HCT116 (cell line): ENCODE results near the gene NELL1. TPM values are rescaled to one million over a fixed set of nuclear protein-coding genes. Genes with fewer than 3 reads are reported as not detected.

Experiments
- ATAC-seq: fragments of 200-7000 bp; cut with Tn5 transposase; 2 replicates; pipeline ENCODE4 v1.9.1; 2020; ENCODE audit warnings: mild to moderate bottlenecking, moderate library complexity
- BruUV-seq: library from RNA; stranded (reverse); fragments of 400-500 nt; replicated peaks from 2 replicates; lab custom pipeline; 2021; lab: Mats Ljungman, UMichigan
- CTCF ChIA-PET: fragments of 300-600 bp; sonication (Branson Sonifier 250); formaldehyde crosslinking; loops from one replicate; lab custom pipeline; 2021; ENCODE audit warnings: antibody characterized with exemption; lab: Charles Lee
- POLR2A ChIA-PET: fragments of 300-600, 350-600 bp; sonication (Branson Sonifier 250); formaldehyde crosslinking; loops from one replicate; lab custom pipeline; 2021; ENCODE audit warnings: antibody characterized with exemption; lab: Charles Lee
- RAD21 ChIA-PET, 2 experiments: fragments of 300-600 bp; sonication (Branson Sonifier 250); formaldehyde crosslinking; loops; one replicate each; lab custom pipeline; 2023; ENCODE audit warnings: low total read pairs in 2 of 2; ENCODE audit not compliant: uncharacterized antibody in 2 of 2, unreplicated experiment in 2 of 2, low non-redundant PET in 1 of 2; lab: Charles Lee
- DNase-seq: peaks from one replicate; pipeline ENCODE4 v3.0.0-alpha.2; 2010; ENCODE audit warnings: low read depth, low spot score
- H2AFZ ChIP-seq: fragments of 200-600 bp; shearing (Covaris generic), sonication (generic); 2 replicates; pipeline ENCODE4 v1.6.1; 2017; ENCODE audit warnings: low read depth, mixed run types, mixed read lengths, antibody characterized with exemption, low read length; ENCODE audit not compliant: poor library complexity, severe bottlenecking
- H3K27ac ChIP-seq: 2 replicates; pipeline ENCODE4 v1.5.1; 2012; ENCODE audit warnings: low read depth, low read length
- H3K27me3 ChIP-seq: fragments of 200-600 bp; sonication (generic); 2 replicates; pipeline ENCODE4 v1.6.1; 2016; ENCODE audit warnings: mixed run types, low read length, mixed read lengths; ENCODE audit not compliant: insufficient read depth
- H3K36me3 ChIP-seq, 2 experiments: fragments of 200-500 bp in 1 of 2; fragments of 200-600 bp in 1 of 2; sonication (Bioruptor generic) in 1 of 2; sonication (generic) in 1 of 2; 2 replicates each; pipeline versions ENCODE4 v1.5.1 to v1.6.1; 2014 to 2016; ENCODE audit warnings: low read length in 2 of 2, inconsistent platforms in 1 of 2, mixed read lengths in 1 of 2, mixed run types in 1 of 2; ENCODE audit not compliant: insufficient read depth in 2 of 2, control insufficient read depth in 1 of 2
- H3K4me1 ChIP-seq, 2 experiments: fragments of 200-600 bp in 1 of 2; sonication (generic) in 1 of 2; 2 replicates each; pipeline versions ENCODE4 v1.5.1 to v1.6.1; 2012 to 2017; ENCODE audit warnings: low read length in 2 of 2, inconsistent platforms in 1 of 2, mild to moderate bottlenecking in 1 of 2, mixed read lengths in 1 of 2, mixed run types in 1 of 2, moderate library complexity in 1 of 2; ENCODE audit not compliant: insufficient read depth in 2 of 2, control insufficient read depth in 1 of 2
- H3K4me2 ChIP-seq: fragments of 200-600 bp; sonication (generic); 2 replicates; pipeline ENCODE4 v1.6.1; 2017; ENCODE audit warnings: mixed run types, low read length, mixed read lengths
- H3K4me3 ChIP-seq, 2 experiments: fragments of 200-600 bp in 1 of 2; sonication (generic) in 1 of 2; replicated peaks in 1 of 2; 2 replicates each; pipeline ENCODE4 v1.5.1; 2011 to 2016; ENCODE audit warnings: low read length in 2 of 2, control low read depth in 1 of 2, low read depth in 1 of 2, mild to moderate bottlenecking in 1 of 2, mixed read lengths in 1 of 2, mixed run types in 1 of 2
- H3K79me2 ChIP-seq: fragments of 200-600 bp; sonication (generic); 2 replicates; pipeline ENCODE4 v1.6.1; 2017; ENCODE audit warnings: mild to moderate bottlenecking, mixed run types, low read length, moderate library complexity, mixed read lengths; ENCODE audit not compliant: insufficient read depth
- H3K9ac ChIP-seq: fragments of 200-600 bp; sonication (generic); 2 replicates; pipeline ENCODE4 v1.6.1; 2016; ENCODE audit warnings: low read length, mixed read lengths
- H3K9me2 ChIP-seq: fragments of 200-600 bp; sonication (generic), shearing (Covaris generic); 2 replicates; pipeline ENCODE4 v1.6.1; 2017; ENCODE audit warnings: mixed run types, mild to moderate bottlenecking, moderate library complexity; ENCODE audit not compliant: insufficient read depth
- H3K9me3 ChIP-seq, 2 experiments: fragments of 200-500 bp in 1 of 2; fragments of 200-600 bp in 1 of 2; sonication (Bioruptor generic) in 1 of 2; sonication (generic) in 1 of 2; 2 replicates each; pipeline ENCODE4 v1.6.1; 2014 to 2017; ENCODE audit warnings: low read length in 2 of 2, mixed read lengths in 2 of 2, inconsistent platforms in 1 of 2, low read depth in 1 of 2, mild to moderate bottlenecking in 1 of 2, mixed run types in 1 of 2, moderate library complexity in 1 of 2; ENCODE audit not compliant: control insufficient read depth in 1 of 2, insufficient read depth in 1 of 2
- H4K20me1 ChIP-seq: fragments of 200-600 bp; sonication (generic), shearing (Covaris generic); 2 replicates; pipeline ENCODE4 v1.6.1; 2017; ENCODE audit warnings: mixed run types, mild to moderate bottlenecking, moderate library complexity; ENCODE audit not compliant: insufficient read depth
- CBX3 ChIP-seq: IDR thresholded peaks from 2 replicates; pipeline ENCODE4 v1.6.1; 2012; ENCODE audit warnings: low read depth
- CTCF ChIP-seq, 3 experiments: fragments of 200-600 bp in 1 of 3; sonication (generic) in 1 of 3; IDR thresholded peaks in 2 of 3; conservative IDR thresholded peaks in 1 of 3; 2 replicates each; pipeline ENCODE4 v1.5.1; 2012 to 2017; ENCODE audit warnings: low read depth in 2 of 3, low read length in 2 of 3, antibody characterized with exemption in 1 of 3, borderline replicate concordance in 1 of 3, control low read depth in 1 of 3, mild to moderate bottlenecking in 1 of 3, mixed read lengths in 1 of 3, mixed run types in 1 of 3, moderate library complexity in 1 of 3; ENCODE audit not compliant: insufficient read depth in 1 of 3
- ELF1 ChIP-seq: IDR thresholded peaks from 2 replicates; pipeline ENCODE4 v1.6.1; 2012; ENCODE audit warnings: low read depth, borderline replicate concordance
- EZH2 ChIP-seq: fragments of 200-600 bp; sonication (generic); IDR thresholded peaks from 2 replicates; pipeline ENCODE4 v1.6.1; 2017; ENCODE audit warnings: antibody characterized with exemption, mixed run types
- EZH2phosphoT487 ChIP-seq: fragments of 200-600 bp; IDR thresholded peaks from 2 replicates; pipeline ENCODE4 v1.6.1; 2018; ENCODE audit warnings: antibody characterized with exemption, borderline replicate concordance
- FOSL1 ChIP-seq: IDR thresholded peaks from 2 replicates; pipeline ENCODE4 v1.6.1; 2012; ENCODE audit warnings: low read depth
- JUND ChIP-seq: IDR thresholded peaks from 2 replicates; pipeline ENCODE4 v1.6.1; 2012
- POLR2AphosphoS5 ChIP-seq: IDR thresholded peaks from 2 replicates; pipeline ENCODE4 v1.6.1; 2011; ENCODE audit warnings: mild to moderate bottlenecking, low read depth, low read length, moderate library complexity
- RAD21 ChIP-seq: IDR thresholded peaks from 2 replicates; pipeline ENCODE4 v1.6.1; 2012; ENCODE audit warnings: low read depth, mild to moderate bottlenecking
- REST ChIP-seq: IDR thresholded peaks from 2 replicates; pipeline ENCODE4 v1.6.1; 2012; ENCODE audit warnings: low read depth
- YY1 ChIP-seq: IDR thresholded peaks from 2 replicates; pipeline ENCODE4 v1.6.1; 2011; ENCODE audit warnings: low read length, low read depth, moderate library complexity, mild to moderate bottlenecking; ENCODE audit not compliant: insufficient replicate concordance; ENCODE audit errors: extremely low read depth
- ZBTB33 ChIP-seq: IDR thresholded peaks from 2 replicates; pipeline ENCODE4 v1.6.1; 2011; ENCODE audit warnings: mild to moderate bottlenecking, low read length, moderate library complexity; ENCODE audit not compliant: insufficient replicate concordance; ENCODE audit errors: extremely low read depth
- ZFX ChIP-seq: fragments of 450-650 bp; IDR thresholded peaks from 2 replicates; pipeline ENCODE4 v1.6.1; 2017
- intact Hi-C: fragments of 100-400 bp; cut with micrococcal nuclease; formaldehyde crosslinking; loops from 2 replicates; pipeline ENCODE4 v1.10.0; 2022
- total RNA-seq: library from RNA; stranded (reverse); gene quantifications from one replicate; pipeline ENCODE4 v1.2.1, GENCODE V29; 2021; ENCODE audit not compliant: unreplicated experiment

Gene NELL1
- total RNA-seq, 1 experiment from 2014 or later, result not detected

GRCh38 chr11:20909995-20910726 lies 240.8 kb downstream of the NELL1 start:
- RAD21 ChIA-PET, result no interaction called here
- CTCF ChIA-PET, result no interaction called here
- no peak for ATAC-seq
- no peaks in the 10 kb centered on the region for H3K9me2 ChIP-seq
- H3K27me3 ChIP-seq, result no peaks in the 10 kb centered on the region
- no peak overlapping the region for H3K27ac ChIP-seq
- H3K36me3 ChIP-seq, result no peaks in the 10 kb centered on the region
- no peaks in the 10 kb centered on the region for H3K4me1 ChIP-seq
- no peak for DNase-seq
- H3K4me3 ChIP-seq, result no peak overlapping the region
- H3K9me3 ChIP-seq, result peaks cover 0 to 16% of the 10 kb centered on the region in 2 experiments; a peak in 2 of 4 replicates
- BruUV-seq, result no TSS peak
- H3K9ac ChIP-seq, result no peak overlapping the region
- H3K79me2 ChIP-seq, result no peaks in the 10 kb centered on the region
- TF ChIP-seq ZFX, result no peak
- TF ChIP-seq FOSL1, result no peak
- TF ChIP-seq ZBTB33, result no peak
- TF ChIP-seq EZH2phosphoT487, result no peak
- no peak for TF ChIP-seq EZH2
- TF ChIP-seq JUND, result no peak
- no peak for TF ChIP-seq REST
- TF ChIP-seq CTCF (IDR thresholded peaks at IDR 0.05 in 2 of 3, conservative IDR thresholded peaks at IDR 0.05 in 1 of 3; ENCODE audit: borderline replicate concordance in 1 of 3, insufficient read depth in 1 of 3, low read depth in 2 of 3, low read length in 2 of 3), result no peak
- TF ChIP-seq CBX3, result no peak
- no peak for TF ChIP-seq ELF1
- TF ChIP-seq YY1, result no peak
- no peak for TF ChIP-seq POLR2AphosphoS5
- TF ChIP-seq RAD21, result no peak
- TF ChIP-seq, all 23 proteins: peak for 0
- no peak overlapping the region for H2AFZ ChIP-seq
- no peaks in the 10 kb centered on the region for H4K20me1 ChIP-seq
- no peak overlapping the region for H3K4me2 ChIP-seq
- intact Hi-C loops, result no loop called here
- POLR2A ChIA-PET, result no interaction called here
